Activated naive CD4-positive, alpha-beta T cell treated with anti-CD3 and anti-CD28 coated beads, Interleukin-2, amount 50 U/mL, for 24 hours (primary cell): ENCODE measurements around the gene BCCIP.

Source experiments
- H3K27ac Mint-ChIP-seq: one replicate; pipeline ENCODE4 v1.8.0; 2021; ENCODE audit warnings: mild to moderate bottlenecking, mixed read lengths
- H3K27me3 Mint-ChIP-seq: one replicate; pipeline ENCODE4 v1.8.0; 2021; ENCODE audit warnings: mixed read lengths
- H3K36me3 Mint-ChIP-seq: one replicate; pipeline ENCODE4 v1.8.0; 2021; ENCODE audit warnings: mixed read lengths
- H3K4me1 Mint-ChIP-seq: one replicate; pipeline ENCODE4 v1.8.0; 2021; ENCODE audit warnings: mixed read lengths
- H3K4me3 Mint-ChIP-seq: one replicate; pipeline ENCODE4 v1.8.0; 2021; ENCODE audit warnings: mild to moderate bottlenecking, mixed read lengths
- H3K9me3 Mint-ChIP-seq: one replicate; pipeline ENCODE4 v1.8.0; 2021; ENCODE audit warnings: mixed read lengths

BCCIP gene

DNA sequence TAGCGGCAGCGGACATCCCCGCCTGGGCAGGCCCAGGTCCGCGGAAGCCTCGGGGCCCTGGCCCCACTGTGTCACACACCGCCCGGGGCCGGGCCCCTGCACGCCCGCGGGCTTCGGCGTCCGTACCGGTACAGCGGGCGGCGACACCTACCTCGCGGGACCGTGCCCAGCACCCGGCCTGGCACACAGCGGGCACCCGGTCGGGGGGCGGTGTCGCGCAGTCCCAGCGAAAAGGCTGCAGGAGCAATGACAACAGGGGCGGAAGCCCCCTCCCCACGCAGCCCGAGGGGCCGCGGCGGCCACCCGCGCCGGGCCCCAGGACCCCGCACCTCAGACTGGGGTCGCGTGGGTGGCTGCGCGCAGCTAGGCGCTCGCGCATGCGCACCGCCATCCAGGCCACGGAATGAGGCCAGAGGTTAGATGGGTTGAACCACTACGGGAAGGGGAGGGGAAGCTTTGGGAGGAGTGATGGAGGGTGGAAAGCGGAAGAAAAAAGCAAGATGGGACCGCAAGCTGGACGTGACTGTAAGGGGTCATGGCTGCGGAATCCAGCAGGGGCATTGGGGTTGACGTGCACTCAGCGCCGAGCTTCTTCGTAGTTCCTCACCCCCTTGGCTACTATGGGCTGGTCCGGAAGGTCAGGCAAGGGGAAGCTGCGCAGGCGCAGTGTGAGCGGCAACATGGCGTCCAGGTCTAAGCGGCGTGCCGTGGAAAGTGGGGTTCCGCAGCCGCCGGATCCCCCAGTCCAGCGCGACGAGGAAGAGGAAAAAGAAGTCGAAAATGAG, at the start of gene BCCIP, which contains the start of gene UROS:
Gene BCCIP (plus strand): TSS at position 669 of the 785 bp plus-strand sequence. CDS start 12 bp downstream, at position 681.
Gene UROS (minus strand): TSS at position 381 of the 785 bp plus-strand sequence. CDS start 6,759 bp downstream, outside the sequence.
- Mint-ChIP-seq H3K9me3 (no peaks in the 10 kb centered on the region), H3K4me1 (peaks cover 10% of the 10 kb centered on the region), H3K36me3 (peaks cover 7% of the 10 kb centered on the region), H3K4me3 (peak within 1 kb of the TSS; percentile 81), H3K27me3 (no peaks in the 10 kb centered on the region), H3K27ac (no peak within 1 kb of the TSS)

DNA sequence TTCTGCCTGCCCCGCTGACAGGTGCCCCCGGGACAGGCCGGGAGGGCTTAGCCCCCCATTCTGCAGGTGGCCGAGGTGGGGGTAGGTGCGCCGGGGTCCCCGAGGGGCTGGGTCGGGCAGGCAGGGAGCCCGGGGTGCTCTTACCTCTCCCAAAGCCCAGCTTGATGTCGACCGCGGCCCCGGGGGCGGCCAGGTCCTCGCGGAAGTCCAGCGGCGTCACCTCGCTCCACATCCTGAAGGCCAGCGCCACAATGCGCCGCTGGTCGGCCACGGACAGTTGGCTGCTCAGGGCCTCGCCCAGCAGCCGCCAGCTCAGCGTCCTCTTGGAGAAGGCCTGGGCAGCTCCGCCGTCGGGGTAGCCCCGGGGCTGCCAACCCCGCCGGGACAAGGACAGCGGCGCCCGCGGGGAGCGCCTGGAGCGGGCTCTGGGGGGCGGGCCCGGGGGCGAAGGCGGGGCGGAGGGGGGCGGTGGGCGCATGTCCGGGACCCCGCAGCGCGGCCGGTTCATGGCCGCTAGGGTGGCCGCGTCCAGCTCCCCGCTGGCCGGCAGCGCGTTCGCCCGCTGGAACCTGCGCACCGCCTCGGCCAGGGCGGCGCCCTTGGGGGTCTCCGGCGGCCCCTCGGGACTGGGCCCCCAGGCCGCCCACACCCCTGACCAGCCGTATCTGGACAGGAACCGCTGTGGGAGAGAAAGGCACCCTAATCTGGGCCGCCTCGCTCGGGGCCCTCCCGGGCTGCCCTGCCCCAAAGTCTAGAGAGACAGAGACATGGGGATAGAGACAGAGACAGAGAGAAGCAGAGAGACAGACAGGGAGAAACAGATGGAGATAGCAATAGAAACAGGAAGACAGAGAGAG, 49.4 kb upstream of the BCCIP start:
- no peaks in the 10 kb centered on the region for H3K4me1 Mint-ChIP-seq
- H3K27me3 Mint-ChIP-seq: peaks cover 2% of the 10 kb centered on the region
- H3K9me3 Mint-ChIP-seq: no peaks in the 10 kb centered on the region
- no peak overlapping the region for H3K4me3 Mint-ChIP-seq
- no peaks in the 10 kb centered on the region for H3K36me3 Mint-ChIP-seq
- H3K27ac Mint-ChIP-seq: no peak overlapping the region

DNA sequence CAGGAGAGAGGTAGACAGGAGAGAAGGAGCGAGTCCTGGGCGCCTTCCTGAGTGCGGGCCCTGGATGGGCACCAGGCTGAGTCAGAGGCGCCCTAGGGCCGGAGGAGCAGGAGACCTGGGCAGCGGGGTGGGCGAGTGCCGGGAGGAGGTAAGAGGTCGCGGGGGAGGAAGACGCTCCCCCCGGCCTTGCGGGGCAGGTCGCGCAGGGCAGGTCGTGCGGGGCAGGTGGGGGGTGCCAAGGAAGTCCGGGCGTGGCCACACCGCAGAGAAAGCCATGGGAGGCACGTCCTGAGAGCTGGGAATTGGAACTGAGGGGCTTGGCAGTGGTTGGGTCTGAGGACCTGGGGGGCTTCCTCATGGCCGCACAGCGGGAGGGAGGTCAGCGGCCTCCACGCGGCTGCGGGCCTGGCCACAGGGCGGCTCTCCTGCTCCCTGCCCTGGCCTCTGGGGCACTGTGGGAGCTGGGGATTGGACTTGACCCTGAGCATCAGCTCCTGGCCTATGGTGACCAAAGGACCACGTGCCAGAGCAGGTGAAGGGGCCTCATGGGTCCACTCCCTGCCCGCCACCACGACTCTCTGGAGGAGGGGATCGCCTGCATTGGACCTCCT, 48.7 kb upstream of the BCCIP start:
- H3K9me3 Mint-ChIP-seq: no peaks in the 10 kb centered on the region
- H3K27ac Mint-ChIP-seq: no peak overlapping the region
- H3K4me1 Mint-ChIP-seq: no peaks in the 10 kb centered on the region
- peaks cover 2% of the 10 kb centered on the region for H3K27me3 Mint-ChIP-seq
- H3K36me3 Mint-ChIP-seq: no peaks in the 10 kb centered on the region
- H3K4me3 Mint-ChIP-seq: no peak overlapping the region

GRCh38 chr10:125775491-125776106, 47.7 kb upstream of the BCCIP start, which contains the start of gene MMP21:
Gene MMP21 (minus strand): TSS chr10:125775821. CDS start chr10:125775821, 0 bp downstream.
- Mint-ChIP-seq H3K4me3 (no peak within 1 kb of the TSS), H3K36me3 (peaks cover 2% of the 10 kb centered on the region), H3K9me3 (no peaks in the 10 kb centered on the region), H3K27ac (no peak within 1 kb of the TSS), H3K4me1 (no peaks in the 10 kb centered on the region), H3K27me3 (peaks cover 2% of the 10 kb centered on the region)

- Mint-ChIP-seq H3K4me3 (no peak overlapping the region), H3K27ac (no peak overlapping the region), H3K9me3 (no peaks in the 10 kb centered on the region), H3K36me3 (peaks cover 2% of the 10 kb centered on the region), H3K27me3 (peaks cover 2% of the 10 kb centered on the region), H3K4me1 (no peaks in the 10 kb centered on the region)
Measured at GRCh38 chr10:125777806-125778205, 45.5 kb upstream of the BCCIP start.

GRCh38 chr10:125778556-125778955, 44.8 kb upstream of the BCCIP start:
- Mint-ChIP-seq H3K4me3 (no peak overlapping the region), H3K27me3 (peaks cover 2% of the 10 kb centered on the region), H3K4me1 (no peaks in the 10 kb centered on the region), H3K36me3 (peaks cover 2% of the 10 kb centered on the region), H3K9me3 (no peaks in the 10 kb centered on the region), H3K27ac (no peak overlapping the region)

GRCh38 chr10:125779403-125780327, 43.7 kb upstream of the BCCIP start:
- no peaks in the 10 kb centered on the region for H3K9me3 Mint-ChIP-seq
- H3K4me1 Mint-ChIP-seq: no peaks in the 10 kb centered on the region
- no peaks in the 10 kb centered on the region for H3K27me3 Mint-ChIP-seq
- peaks cover 2% of the 10 kb centered on the region for H3K36me3 Mint-ChIP-seq
- H3K27ac Mint-ChIP-seq: no peak overlapping the region
- no peak overlapping the region for H3K4me3 Mint-ChIP-seq

DNA sequence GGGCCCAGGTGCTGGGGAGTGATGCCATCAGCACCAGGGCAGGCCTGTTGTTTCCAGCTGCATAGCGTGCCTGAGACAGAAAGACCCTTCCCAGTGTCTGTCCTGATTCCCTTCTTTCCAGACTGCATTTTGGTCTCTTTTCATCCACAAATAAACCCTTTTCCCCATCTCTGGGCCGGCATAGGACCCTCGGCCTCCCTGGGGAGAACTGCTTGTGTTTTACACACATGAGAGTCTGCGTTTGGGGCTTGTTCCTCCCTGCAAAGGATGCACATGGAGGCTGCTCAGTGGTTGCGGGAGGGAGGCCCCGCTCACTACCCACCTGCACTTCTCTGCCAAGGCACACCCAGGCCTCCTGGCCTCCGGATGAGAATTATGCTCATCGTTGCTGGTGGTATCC, 42.0 kb upstream of the BCCIP start:
- Mint-ChIP-seq H3K9me3 (no peaks in the 10 kb centered on the region), H3K36me3 (peaks cover 4% of the 10 kb centered on the region), H3K27ac (no peak overlapping the region), H3K4me3 (no peak overlapping the region), H3K27me3 (no peaks in the 10 kb centered on the region), H3K4me1 (no peaks in the 10 kb centered on the region)

DNA sequence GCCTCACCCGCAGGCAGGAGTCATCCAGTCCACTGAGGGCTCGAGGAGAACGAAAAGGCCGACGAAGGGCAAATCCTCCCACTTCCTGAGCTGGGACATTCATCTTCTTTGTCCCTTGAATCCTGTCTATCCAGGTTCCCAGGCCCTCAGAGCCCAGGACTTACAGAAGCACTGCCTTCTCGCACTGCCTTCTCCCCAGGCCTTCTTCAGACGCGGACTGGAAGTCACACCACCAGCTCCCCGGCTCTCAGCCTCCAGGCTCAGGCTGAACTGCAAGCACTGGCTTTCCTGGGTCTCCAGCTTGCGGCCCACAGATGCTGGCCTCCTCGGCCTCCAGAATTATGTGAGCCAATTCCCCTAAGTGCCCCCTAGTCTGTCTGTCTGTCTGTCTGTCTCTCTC, 41.3 kb upstream of the BCCIP start:
- Mint-ChIP-seq H3K4me3 (no peak overlapping the region), H3K4me1 (no peaks in the 10 kb centered on the region), H3K9me3 (no peaks in the 10 kb centered on the region), H3K27ac (no peak overlapping the region), H3K27me3 (no peaks in the 10 kb centered on the region), H3K36me3 (peaks cover 4% of the 10 kb centered on the region)

DNA sequence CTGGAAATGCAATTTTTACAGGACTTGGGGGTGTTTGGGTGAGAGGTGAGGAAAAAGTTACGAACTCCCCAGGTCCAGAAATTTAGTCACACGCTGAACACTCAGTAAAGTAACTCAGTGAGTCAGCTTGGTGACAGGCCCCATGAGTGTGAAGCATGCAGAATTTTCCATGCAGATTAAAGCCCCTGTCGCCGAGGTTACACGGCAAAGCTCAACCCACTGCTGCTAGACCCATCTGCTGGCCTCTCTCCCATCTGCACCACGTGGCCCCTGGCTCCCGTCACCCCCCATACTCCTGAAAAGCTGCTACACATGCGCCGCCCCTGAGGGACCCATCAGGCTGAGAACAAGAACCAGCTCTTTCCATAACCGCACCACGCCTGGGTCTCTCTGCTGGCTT, 40.7 kb upstream of the BCCIP start:
- no peaks in the 10 kb centered on the region for H3K27me3 Mint-ChIP-seq
- peaks cover 7% of the 10 kb centered on the region for H3K36me3 Mint-ChIP-seq
- H3K4me3 Mint-ChIP-seq: no peak overlapping the region
- no peaks in the 10 kb centered on the region for H3K9me3 Mint-ChIP-seq
- no peak overlapping the region for H3K27ac Mint-ChIP-seq
- H3K4me1 Mint-ChIP-seq: peaks cover under 1% of the 10 kb centered on the region

DNA sequence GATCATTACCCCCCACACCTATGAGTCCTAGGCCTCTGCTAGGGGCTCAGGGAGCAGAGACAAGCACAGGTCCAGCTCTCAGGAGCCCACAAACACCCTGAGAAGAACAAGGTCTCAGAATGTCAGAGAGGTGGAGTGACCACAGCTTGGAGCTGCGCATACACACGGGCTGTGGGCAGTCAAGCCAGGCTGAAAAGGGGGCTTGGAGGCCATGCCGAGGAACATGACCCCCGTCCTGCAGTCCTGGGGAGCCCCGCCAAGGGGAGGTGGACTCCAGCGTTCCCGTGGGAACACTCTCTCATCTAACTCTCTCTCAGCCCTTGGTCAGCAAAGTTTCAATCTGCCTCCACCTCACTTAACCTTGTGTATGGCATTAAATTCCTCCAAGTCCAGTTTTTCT, 39.9 kb upstream of the BCCIP start:
- Mint-ChIP-seq H3K27me3 (no peaks in the 10 kb centered on the region), H3K36me3 (peaks cover 7% of the 10 kb centered on the region), H3K4me1 (peaks cover 8% of the 10 kb centered on the region), H3K9me3 (no peaks in the 10 kb centered on the region), H3K27ac (peak overlapping the region; percentile 35), H3K4me3 (no peak overlapping the region)

GRCh38 chr10:125783957-125784356, 39.4 kb upstream of the BCCIP start:
- H3K36me3 Mint-ChIP-seq: peaks cover 7% of the 10 kb centered on the region
- no peaks in the 10 kb centered on the region for H3K9me3 Mint-ChIP-seq
- no peak overlapping the region for H3K27ac Mint-ChIP-seq
- H3K4me3 Mint-ChIP-seq: no peak overlapping the region
- no peaks in the 10 kb centered on the region for H3K27me3 Mint-ChIP-seq
- H3K4me1 Mint-ChIP-seq: peaks cover 12% of the 10 kb centered on the region

- no peaks in the 10 kb centered on the region for H3K27me3 Mint-ChIP-seq
- peaks cover 6% of the 10 kb centered on the region for H3K36me3 Mint-ChIP-seq
- no peak overlapping the region for H3K27ac Mint-ChIP-seq
- H3K9me3 Mint-ChIP-seq: no peaks in the 10 kb centered on the region
- no peak overlapping the region for H3K4me3 Mint-ChIP-seq
- H3K4me1 Mint-ChIP-seq: peaks cover 12% of the 10 kb centered on the region
Measured at GRCh38 chr10:125785791-125786190, 37.6 kb upstream of the BCCIP start.

- H3K27ac Mint-ChIP-seq: no peak overlapping the region
- no peaks in the 10 kb centered on the region for H3K27me3 Mint-ChIP-seq
- peaks cover 12% of the 10 kb centered on the region for H3K4me1 Mint-ChIP-seq
- no peaks in the 10 kb centered on the region for H3K9me3 Mint-ChIP-seq
- peaks cover 6% of the 10 kb centered on the region for H3K36me3 Mint-ChIP-seq
- H3K4me3 Mint-ChIP-seq: no peak overlapping the region
Measured at GRCh38 chr10:125788156-125789034, 35.0 kb upstream of the BCCIP start.
